ENCODE data around the gene CHIC2. TPM values are rescaled to one million over a fixed set of nuclear protein-coding genes. Genes with fewer than 3 reads are reported as not detected.

Gene CHIC2
- total RNA-seq, 1 experiment from 2014 or later, result 10.8 TPM

- no peak overlapping the region for H3K4me2 ChIP-seq (ENCODE audit: low read length)
Observed at GRCh38 chr4:54077812-54078211, 13.4 kb upstream of the CHIC2 start.

More at GRCh38 chr4:54077812-54078211, 13.4 kb upstream of the CHIC2 start:
- POLR2A ChIA-PET, result no interaction called here
- Histone ChIP-seq H3K4me1 (ENCODE audit: control insufficient read depth in 1 of 2, insufficient read depth in 2 of 2, low read length in 2 of 2) (peaks cover 12 to 39% of the 10 kb centered on the region in 2 experiments), H3K27me3 (ENCODE audit: insufficient read depth, low read length) (no peaks in the 10 kb centered on the region), H3K4me3 (replicated peaks in 1 of 2; ENCODE audit: low read depth in 1 of 2, low read length in 2 of 2) (no peak overlapping the region), H4K20me1 (ENCODE audit: insufficient read depth) (no peaks in the 10 kb centered on the region), H2AFZ (ENCODE audit: low read depth, low read length, poor library complexity, severe bottlenecking) (no peak overlapping the region), H3K79me2 (ENCODE audit: insufficient read depth, low read length) (no peaks in the 10 kb centered on the region), H3K27ac (ENCODE audit: low read depth, low read length) (no peak overlapping the region), H3K9ac (ENCODE audit: low read length) (no peak overlapping the region), H3K9me3 (ENCODE audit: control insufficient read depth in 1 of 2, insufficient read depth in 1 of 2, low read depth in 1 of 2, low read length in 2 of 2) (no peaks in the 10 kb centered on the region), H3K9me2 (ENCODE audit: insufficient read depth) (no peaks in the 10 kb centered on the region), H3K36me3 (ENCODE audit: control insufficient read depth in 1 of 2, insufficient read depth in 2 of 2, low read length in 2 of 2) (no peaks in the 10 kb centered on the region)
- no peak for ATAC-seq
- RAD21 ChIA-PET (ENCODE audit: low non-redundant PET in 1 of 2, low total read pairs in 2 of 2, uncharacterized antibody in 2 of 2, unreplicated experiment in 2 of 2), result no interaction called here
- BruUV-seq (replicated peaks), result no TSS peak
- intact Hi-C loops (cut with micrococcal nuclease), result no loop called here
- DNase-seq (ENCODE audit: low read depth, low spot score), result no peak
- CTCF ChIA-PET, result no interaction called here
- no peak for TF ChIP-seq ZFX (IDR thresholded peaks at IDR 0.05)
- TF ChIP-seq TCF7L2 (IDR thresholded peaks at IDR 0.05; ENCODE audit: borderline replicate concordance, extremely low read depth, insufficient read depth, insufficient read length), result no peak
- TF ChIP-seq EZH2 (IDR thresholded peaks at IDR 0.05), result no peak
- no peak for TF ChIP-seq ZBTB33 (IDR thresholded peaks at IDR 0.05; ENCODE audit: extremely low read depth, insufficient replicate concordance, low read length)
- no peak for TF ChIP-seq SRF (IDR thresholded peaks at IDR 0.05; ENCODE audit: low read depth)
- TF ChIP-seq ZNF274 (IDR thresholded peaks at IDR 0.05; ENCODE audit: low read depth, low read length), result no peak
- no peak for TF ChIP-seq CTCF (IDR thresholded peaks at IDR 0.05 in 2 of 3, conservative IDR thresholded peaks at IDR 0.05 in 1 of 3; ENCODE audit: borderline replicate concordance in 1 of 3, insufficient read depth in 1 of 3, low read depth in 2 of 3, low read length in 2 of 3)
- TF ChIP-seq EGR1 (IDR thresholded peaks at IDR 0.05; ENCODE audit: low read depth), result no peak
- no peak for TF ChIP-seq MAX (IDR thresholded peaks at IDR 0.05)
- TF ChIP-seq JUND (IDR thresholded peaks at IDR 0.05), result no peak
- no peak for TF ChIP-seq ELF1 (IDR thresholded peaks at IDR 0.05; ENCODE audit: borderline replicate concordance, low read depth)
- TF ChIP-seq, protein P1, sequence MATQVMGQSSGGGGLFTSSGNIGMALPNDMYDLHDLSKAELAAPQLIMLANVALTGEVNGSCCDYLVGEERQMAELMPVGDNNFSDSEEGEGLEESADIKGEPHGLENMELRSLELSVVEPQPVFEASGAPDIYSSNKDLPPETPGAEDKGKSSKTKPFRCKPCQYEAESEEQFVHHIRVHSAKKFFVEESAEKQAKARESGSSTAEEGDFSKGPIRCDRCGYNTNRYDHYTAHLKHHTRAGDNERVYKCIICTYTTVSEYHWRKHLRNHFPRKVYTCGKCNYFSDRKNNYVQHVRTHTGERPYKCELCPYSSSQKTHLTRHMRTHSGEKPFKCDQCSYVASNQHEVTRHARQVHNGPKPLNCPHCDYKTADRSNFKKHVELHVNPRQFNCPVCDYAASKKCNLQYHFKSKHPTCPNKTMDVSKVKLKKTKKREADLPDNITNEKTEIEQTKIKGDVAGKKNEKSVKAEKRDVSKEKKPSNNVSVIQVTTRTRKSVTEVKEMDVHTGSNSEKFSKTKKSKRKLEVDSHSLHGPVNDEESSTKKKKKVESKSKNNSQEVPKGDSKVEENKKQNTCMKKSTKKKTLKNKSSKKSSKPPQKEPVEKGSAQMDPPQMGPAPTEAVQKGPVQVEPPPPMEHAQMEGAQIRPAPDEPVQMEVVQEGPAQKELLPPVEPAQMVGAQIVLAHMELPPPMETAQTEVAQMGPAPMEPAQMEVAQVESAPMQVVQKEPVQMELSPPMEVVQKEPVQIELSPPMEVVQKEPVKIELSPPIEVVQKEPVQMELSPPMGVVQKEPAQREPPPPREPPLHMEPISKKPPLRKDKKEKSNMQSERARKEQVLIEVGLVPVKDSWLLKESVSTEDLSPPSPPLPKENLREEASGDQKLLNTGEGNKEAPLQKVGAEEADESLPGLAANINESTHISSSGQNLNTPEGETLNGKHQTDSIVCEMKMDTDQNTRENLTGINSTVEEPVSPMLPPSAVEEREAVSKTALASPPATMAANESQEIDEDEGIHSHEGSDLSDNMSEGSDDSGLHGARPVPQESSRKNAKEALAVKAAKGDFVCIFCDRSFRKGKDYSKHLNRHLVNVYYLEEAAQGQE (IDR thresholded peaks at IDR 0.05; ENCODE audit: low read depth), result no peak
- no peak for TF ChIP-seq EZH2phosphoT487 (IDR thresholded peaks at IDR 0.05; ENCODE audit: borderline replicate concordance)
